Astrocyte of the hippocampus (primary cell): Measurements from ENCODE around the gene STUM.
A peak's percentile ranks its signal among the peaks of the same experiment; 100 is the strongest.
"Not testable (repeated sequence)": the region's sequence is repeated elsewhere in the genome, so short reads cannot be mapped to it uniquely, and the experiment has no call there.

Experiments used
- DNase-seq: peaks from one replicate; pipeline ENCODE4 v3.0.0; 2011; ENCODE audit warnings: low read depth, low spot score

Gene STUM, protein sequence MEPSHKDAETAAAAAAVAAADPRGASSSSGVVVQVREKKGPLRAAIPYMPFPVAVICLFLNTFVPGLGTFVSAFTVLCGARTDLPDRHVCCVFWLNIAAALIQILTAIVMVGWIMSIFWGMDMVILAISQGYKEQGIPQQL

GRCh38 chr1:226548256-226549093, at the start of gene STUM:
TSS of gene STUM (plus strand) at chr1:226548764. CDS start at chr1:226548905, 141 bp downstream.
- peak; percentile 67 for DNase-seq

GRCh38 chr1:226499699-226500098, 48.9 kb upstream of the STUM start:
- DNase-seq = not testable (repeated sequence)

GRCh38 chr1:226506021-226506420, 42.5 kb upstream of the STUM start:
- no peak for DNase-seq

DNA sequence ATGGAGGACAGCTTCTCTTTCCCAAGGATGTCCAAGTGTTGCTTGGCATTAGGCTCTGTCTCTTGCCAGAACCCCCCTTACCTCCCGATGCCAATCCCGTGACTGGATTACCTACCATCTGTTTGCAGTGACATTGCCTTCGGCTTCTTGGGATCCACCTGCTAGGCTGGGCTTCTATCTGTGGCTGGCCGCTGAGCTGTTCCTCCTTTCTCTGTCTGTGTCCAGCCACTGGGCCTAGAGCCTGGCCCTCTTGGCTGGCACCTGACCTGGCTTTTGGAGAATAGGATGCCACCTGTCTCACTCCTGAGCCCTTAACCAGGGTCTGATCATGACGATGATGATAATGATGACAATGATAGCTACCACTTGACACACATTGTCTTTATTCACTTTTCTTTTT, 41.6 kb upstream of the STUM start:
- no peak for DNase-seq

- DNase-seq = peak; percentile 45
Measured at GRCh38 chr1:226510453-226510852, 38.1 kb upstream of the STUM start.

DNA sequence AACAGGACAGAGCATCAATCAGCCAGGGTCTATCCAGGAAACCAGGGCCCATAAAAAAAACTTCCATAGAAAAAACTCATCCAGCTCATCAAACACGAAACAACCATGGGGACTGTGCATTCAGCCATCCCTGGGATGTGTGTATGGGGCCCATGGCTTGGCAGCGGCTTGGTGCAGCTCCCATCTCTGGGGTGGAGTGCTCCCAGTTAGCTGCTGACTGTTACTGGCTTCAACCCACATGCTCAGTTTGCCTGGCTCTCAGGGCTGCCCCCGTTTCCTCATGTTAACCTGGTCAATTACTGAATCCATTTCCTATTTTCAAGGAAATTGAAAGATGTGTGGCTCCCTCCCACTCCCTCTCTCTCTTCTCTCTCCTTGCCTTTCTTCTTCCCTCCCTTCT, 37.3 kb upstream of the STUM start:
- DNase-seq = no peak

GRCh38 chr1:226512076-226512728, 36.4 kb upstream of the STUM start:
- peak; percentile 9 for DNase-seq

DNA sequence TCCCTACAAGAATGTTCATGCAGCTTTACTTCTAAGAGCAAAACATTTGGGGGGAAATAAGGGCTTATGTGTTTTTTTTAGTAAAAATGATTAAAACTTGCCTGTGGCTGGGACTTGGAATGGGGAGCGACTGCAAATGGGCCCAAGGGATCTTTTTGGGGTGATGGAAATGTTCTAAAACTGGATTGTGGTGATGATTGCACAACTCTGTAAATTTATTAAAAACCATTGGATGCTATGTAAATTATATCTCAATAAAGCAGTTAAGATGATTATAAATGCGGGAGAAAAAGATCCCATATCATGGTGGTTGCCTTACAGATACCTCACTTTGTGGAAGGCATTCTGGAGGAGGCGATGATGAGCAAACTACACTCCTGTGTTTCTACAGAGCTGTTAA, 30.2 kb upstream of the STUM start:
- no peak for DNase-seq

- no peak for DNase-seq
Measured at GRCh38 chr1:226519135-226519534, 29.4 kb upstream of the STUM start.

GRCh38 chr1:226519716-226520598, 28.6 kb upstream of the STUM start:
- DNase-seq = no peak

DNA sequence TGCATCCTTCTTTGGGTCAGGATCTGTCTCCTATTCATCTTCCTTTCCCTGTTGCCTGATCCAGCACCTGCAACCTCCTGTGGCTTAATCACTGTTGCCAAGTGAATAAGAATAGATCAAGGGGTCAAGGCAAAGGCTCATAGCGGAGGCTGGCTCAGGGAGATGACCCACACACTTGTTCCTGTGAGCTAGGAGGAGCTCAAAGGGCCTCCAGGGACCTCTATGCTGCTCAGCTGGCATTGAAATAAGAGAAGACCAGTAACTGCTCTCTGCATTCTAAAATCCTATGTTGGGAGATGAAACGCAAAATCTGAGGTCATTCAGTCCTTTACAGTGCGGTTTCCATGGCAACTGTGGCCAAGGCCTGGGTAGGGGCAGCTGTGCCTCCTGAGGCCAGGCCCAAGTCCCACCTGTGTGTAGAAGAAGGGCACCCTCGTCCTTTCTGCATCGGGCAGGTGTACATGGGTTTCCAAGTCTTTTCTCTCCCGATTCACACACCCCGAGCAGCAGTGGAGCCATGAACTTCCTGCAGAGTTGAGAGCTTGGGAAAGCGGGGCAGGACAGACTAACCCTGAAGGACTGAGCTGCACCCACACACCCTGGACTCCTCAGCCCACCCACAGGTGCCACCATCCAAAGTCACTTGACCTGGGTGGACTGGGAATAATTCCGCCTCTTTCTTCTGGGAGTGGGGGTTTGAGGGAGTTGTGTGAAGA, 27.8 kb upstream of the STUM start:
- DNase-seq = no peak

DNA sequence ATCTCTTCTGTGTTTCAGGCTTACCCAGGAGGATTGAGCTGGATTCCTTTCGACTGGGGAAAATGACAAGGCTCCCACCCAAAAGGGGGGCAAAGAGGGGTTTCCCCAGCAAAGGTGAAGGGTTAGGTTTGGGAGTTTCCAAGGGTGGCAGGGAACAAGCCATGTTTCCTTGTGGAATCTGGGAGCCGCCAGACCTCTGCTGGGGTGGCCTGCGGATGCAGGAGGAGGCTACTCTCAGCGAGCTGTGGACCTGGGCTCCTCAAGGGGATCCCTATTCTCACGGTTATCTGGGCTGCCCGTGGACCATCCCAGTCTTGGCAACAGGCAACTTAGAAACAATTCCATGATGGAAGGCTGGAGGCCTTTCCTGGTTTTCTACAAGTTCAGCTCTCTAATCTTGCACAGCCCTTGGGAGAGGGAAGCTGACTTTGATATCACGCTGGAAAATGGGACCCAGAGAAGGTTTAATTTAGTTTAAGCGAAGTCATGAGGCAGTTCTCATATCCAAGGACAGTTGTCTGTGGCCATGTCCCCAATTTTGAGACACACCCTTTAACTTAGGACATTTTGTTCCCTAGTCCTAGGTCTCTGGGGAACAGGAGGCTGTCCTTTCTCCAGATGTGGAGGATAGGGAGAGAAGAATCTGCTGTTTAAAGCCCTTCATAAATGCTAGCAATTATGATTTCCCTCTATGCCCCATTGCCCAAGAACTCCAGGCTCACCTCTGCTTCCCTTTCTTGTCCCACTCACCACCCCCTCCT, 24.7 kb upstream of the STUM start:
- no peak for DNase-seq

- DNase-seq = no peak
Measured at GRCh38 chr1:226524547-226524946, 24.0 kb upstream of the STUM start.

GRCh38 chr1:226525750-226526149, 22.8 kb upstream of the STUM start:
- DNase-seq = no peak

DNA sequence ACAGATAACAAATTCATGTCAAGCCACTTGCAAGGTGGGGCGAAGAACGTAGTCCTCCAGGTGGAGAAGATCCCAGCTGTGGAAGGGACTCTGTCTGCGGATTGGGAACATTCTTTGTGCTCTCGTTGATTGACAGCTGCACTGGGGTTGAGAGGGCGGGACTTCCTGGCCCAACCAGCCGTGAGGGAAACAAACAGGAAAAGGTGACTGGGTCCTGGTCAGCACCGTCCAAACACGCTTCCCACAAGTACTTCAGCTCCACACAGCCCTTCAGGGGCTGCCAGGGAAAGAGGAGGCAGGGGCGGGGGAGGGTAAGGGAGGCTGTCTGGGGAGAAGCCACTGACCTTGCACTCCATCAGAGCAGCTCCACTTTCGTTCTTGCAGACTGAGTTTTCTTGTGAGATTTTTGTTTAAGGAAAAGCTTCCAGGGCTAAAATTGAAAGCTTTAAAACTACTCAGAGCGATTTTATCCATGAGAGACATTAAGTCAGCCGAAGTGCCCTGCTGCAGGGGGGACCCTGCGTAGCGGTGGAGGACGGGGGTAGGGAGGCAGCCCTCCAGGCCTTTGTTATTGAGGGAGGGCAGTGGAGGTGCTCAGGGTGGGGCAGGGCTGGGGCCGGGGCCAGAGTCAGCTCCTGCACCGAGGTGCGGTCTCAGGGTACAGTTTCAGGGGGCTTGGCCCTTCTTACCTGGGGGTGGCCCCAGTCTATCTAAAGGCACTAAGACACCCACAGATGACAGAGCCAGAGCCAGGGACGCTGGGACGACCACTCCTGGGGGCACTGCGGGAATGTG, 21.6 kb upstream of the STUM start:
- DNase-seq = no peak

- DNase-seq = no peak
Measured at GRCh38 chr1:226529891-226530290, 18.7 kb upstream of the STUM start.

DNA sequence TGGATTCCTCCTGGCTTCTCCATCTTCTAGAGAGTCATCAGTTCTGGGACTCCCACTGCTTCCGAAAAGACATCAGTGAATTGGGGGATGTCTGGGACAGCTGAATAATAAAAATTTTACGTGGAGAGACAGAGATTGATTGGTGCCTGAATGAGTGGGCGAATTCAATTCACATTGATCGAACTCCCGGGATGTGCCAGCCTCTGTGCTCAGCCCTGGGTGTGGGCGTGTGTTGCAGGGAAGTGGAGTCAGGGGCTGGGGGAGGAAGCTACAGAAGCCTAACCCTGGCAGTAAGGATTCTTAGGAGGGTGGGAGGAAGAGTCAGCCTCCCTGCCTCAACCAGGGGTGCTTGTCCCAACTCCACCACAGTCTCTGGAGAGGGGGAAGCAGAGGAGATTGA, 18.0 kb upstream of the STUM start:
- no peak for DNase-seq

DNA sequence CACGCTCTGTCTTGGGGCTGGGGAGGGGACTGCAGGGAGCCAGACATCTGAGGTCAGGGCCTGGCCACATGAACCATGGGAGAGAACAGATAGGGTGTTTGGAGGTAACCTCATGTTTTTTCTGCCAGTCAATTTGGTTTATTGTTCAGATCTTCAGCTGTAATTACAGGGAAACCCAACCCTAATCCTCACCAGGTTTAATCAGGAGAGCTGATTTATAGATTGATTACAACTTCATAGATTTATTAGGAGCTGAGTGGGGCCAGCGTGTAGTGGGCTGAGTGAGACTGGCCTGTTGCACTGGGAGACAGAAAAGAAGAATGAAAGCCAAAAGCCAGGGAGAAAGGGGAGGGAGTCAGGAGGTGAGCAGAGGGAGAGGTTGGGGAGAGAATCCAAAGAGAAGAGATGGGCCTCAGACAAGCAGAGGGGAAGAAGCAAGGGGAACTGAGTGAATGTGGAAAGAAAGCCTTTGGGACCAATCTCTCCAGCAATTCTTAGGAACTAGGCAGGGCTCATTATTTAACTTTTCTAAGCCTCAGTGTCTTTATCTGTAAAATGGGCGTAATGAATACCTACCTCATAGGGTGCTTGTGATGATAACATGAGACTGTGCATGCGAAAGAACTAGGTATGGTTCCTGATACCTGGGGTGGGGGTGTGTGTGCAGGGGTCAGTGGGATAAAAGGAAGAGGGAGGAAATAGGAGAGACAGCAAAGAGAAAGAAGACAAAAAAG, 17.0 kb upstream of the STUM start:
- DNase-seq = no peak

DNA sequence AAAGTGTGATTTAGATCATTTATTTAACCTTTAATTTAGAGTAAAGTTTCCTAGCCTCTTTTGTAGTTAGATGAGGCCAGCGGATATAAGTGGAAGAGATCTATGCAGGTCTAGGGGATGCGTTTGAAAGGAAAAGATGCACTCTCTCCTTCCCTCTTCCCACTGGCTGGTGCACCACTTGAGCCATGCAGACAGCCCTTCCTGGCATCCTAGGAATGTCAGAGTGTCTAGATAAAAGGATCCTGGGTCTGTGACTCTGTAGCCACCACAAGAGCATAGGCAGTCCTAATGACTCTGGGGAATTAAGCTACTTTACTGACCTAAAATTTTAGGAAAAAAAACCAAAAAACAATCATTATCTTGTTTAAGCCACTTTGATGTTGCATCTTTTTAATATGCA, 16.0 kb upstream of the STUM start:
- DNase-seq = no peak
